ENCODE results near the gene MICAL3.

- no peak for TF ChIP-seq CTCF (IDR thresholded peaks at IDR 0.05)
- no peak for TF ChIP-seq EZH2phosphoT487 (IDR thresholded peaks at IDR 0.05)
These were observed 180.2 kb downstream of the MICAL3 start for GRCh38 chr22:17844150-17844549.

Data from neural progenitor cell (in vitro differentiated cells).